BLaER1 treated with 17β-estradiol and CSF1 and Interleukin-3, amounts not matched to agents 10 nM and 100 nM (cell line): Measurements from ENCODE around the gene TEX19.

ENCODE experiments used
- H3K27ac ChIP-seq, 11 experiments: shearing (Covaris generic); formaldehyde crosslinking; 2 replicates each; pipeline ENCODE4 v1.8.1; 2022
- H3K27me3 ChIP-seq, 11 experiments: shearing (Covaris generic); formaldehyde crosslinking; 2 replicates each; pipeline ENCODE4 v1.8.1; 2022
- H3K36me3 ChIP-seq, 11 experiments: shearing (Covaris generic); formaldehyde crosslinking; 2 replicates each; pipeline ENCODE4 v1.8.1; 2022
- H3K4me1 ChIP-seq, 10 experiments: shearing (Covaris generic); formaldehyde crosslinking; 2 replicates each; pipeline ENCODE4 v1.8.1; 2022
- H3K4me2 ChIP-seq, 11 experiments: shearing (Covaris generic); formaldehyde crosslinking; 2 replicates each; pipeline ENCODE4 v1.8.1; 2022
- H3K4me3 ChIP-seq, 10 experiments: shearing (Covaris generic); formaldehyde crosslinking; 2 replicates each; pipeline ENCODE4 v1.8.1; 2022
- H3K9ac ChIP-seq, 11 experiments: shearing (Covaris generic); formaldehyde crosslinking; 2 replicates each; pipeline ENCODE4 v1.8.1; 2022
- H3K9me3 ChIP-seq, 11 experiments: shearing (Covaris generic); formaldehyde crosslinking; replicated peaks in 1 of 11; 2 replicates each; pipeline ENCODE4 v1.8.1; 2022
- H4K20me1 ChIP-seq, 11 experiments: shearing (Covaris generic); formaldehyde crosslinking; 2 replicates each; pipeline ENCODE4 v1.8.1; 2022
- Cebpa-rat ChIP-seq, 11 experiments: shearing (Covaris generic); IDR thresholded peaks; 2 replicates each; pipeline ENCODE4 v1.8.1; 2022

Gene TEX19

DNA sequence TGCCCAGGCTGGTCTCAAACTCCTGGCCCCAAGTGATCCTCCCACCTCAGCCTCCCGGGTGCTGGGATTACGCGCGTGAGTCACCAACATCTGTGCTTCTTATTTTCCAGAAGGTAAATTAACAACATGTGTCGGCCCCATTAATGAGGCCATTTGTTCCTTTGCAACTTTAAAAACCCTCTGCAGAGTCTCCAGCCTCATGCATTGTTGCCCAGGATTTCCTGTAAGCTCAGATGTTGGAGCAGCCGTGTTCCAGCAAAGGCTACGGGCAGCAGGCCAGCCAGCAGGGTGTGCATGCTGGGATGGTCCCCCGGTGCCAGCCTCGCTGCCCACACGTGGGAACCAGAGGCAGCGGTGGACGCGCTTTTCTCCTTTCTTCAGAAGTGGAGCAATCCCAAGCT lies 40.0 kb downstream of the TEX19 start:
- H3K4me2 ChIP-seq: peak overlapping the region; percentile 73 to 94 (median 84)
- H3K27ac ChIP-seq: 0 out of 22 replicates have a peak overlapping the region, but pooled peaks of 1 of the 11 experiments have one; percentile 55
- TF ChIP-seq Cebpa-rat (IDR thresholded peaks at IDR 0.05): no peak
- H3K36me3 ChIP-seq: peaks cover 15 to 34% (median 26%) of the 10 kb centered on the region in 11 experiments
- peaks cover 10 to 81% (median 50%) of the 10 kb centered on the region in 11 experiments; a peak in 20 of 22 replicates for H4K20me1 ChIP-seq
- H3K4me3 ChIP-seq: no peak overlapping the region
- peaks cover 42 to 57% (median 50%) of the 10 kb centered on the region in 10 experiments for H3K4me1 ChIP-seq
- H3K9me3 ChIP-seq: no peaks in the 10 kb centered on the region
- H3K9ac ChIP-seq: peak overlapping the region in 2 of 11 experiments; percentile 3 to 15; a peak in 2 of 22 replicates
- H3K27me3 ChIP-seq: peaks cover 18 to 48% (median 35%) of the 10 kb centered on the region in 11 experiments; a peak in 21 of 22 replicates

DNA sequence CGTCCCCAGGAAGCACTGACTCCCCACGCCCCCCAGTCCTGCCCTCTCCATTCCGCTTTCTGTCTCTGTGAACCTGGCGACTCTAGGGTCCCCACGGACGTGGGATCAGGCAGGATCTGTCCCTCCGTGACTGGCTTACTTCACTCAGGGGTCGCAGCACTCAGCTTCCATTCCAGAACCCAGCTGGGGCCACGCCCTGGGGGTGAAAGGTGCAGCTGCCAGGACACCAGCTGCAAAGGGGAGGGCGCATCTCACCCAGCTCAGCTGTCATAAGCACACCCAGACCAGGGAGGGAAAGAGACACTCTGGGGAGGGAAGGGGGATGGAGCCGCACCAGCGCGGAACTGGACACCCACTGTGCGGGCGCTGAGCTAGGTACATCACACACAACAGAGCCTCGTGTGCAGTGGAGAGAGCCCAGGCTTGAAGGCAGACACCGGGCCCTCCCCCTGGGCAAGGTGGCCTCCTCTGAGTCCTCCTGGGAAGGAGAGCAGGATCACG lies 40.6 kb downstream of the TEX19 start:
- peaks cover 19 to 40% (median 30%) of the 10 kb centered on the region in 11 experiments for H3K36me3 ChIP-seq
- H3K4me3 ChIP-seq: 0 out of 20 replicates have a peak overlapping the region, but pooled peaks of 1 of the 10 experiments have one; percentile 20
- H4K20me1 ChIP-seq: peaks cover 10 to 79% (median 47%) of the 10 kb centered on the region in 11 experiments; a peak in 20 of 22 replicates
- peaks cover 16 to 42% (median 32%) of the 10 kb centered on the region in 11 experiments; a peak in 21 of 22 replicates for H3K27me3 ChIP-seq
- peak overlapping the region in 7 of 11 experiments; percentile 15 to 58 (median 39); a peak in 11 of 22 replicates for H3K27ac ChIP-seq
- H3K4me2 ChIP-seq: peak overlapping the region; percentile 73 to 94 (median 84)
- H3K4me1 ChIP-seq: peaks cover 36 to 51% (median 44%) of the 10 kb centered on the region in 10 experiments
- no peak for TF ChIP-seq Cebpa-rat (IDR thresholded peaks at IDR 0.05)
- H3K9ac ChIP-seq: peak overlapping the region in 4 of 11 experiments; percentile 10 to 24 (median 20); a peak in 3 of 22 replicates
- no peaks in the 10 kb centered on the region for H3K9me3 ChIP-seq

DNA sequence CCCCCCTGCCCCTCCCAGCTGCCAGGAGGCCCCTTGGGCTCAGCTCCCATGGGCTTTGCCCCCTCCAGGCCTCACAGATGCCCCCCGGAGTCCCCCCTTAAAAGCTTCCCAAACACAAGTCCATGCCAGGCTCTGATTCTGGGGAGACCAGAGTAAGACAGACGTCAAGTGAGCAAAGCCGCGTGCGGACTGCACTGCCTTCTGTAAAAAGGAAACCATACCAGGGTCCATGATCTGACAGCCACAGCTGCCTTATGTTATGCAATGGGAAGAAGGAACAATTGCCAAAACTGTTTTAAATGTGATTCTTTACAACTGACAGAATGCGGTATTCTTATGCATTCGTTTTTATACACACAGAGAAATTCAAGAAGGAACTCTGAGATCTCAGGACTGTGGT lies 41.2 kb downstream of the TEX19 start:
- Histone ChIP-seq H4K20me1 (peaks cover 10 to 74% (median 41%) of the 10 kb centered on the region in 11 experiments; a peak in 20 of 22 replicates), H3K27ac (peak overlapping the region in 8 of 11 experiments; percentile 15 to 58 (median 44); a peak in 12 of 22 replicates), H3K27me3 (peaks cover 10 to 36% (median 30%) of the 10 kb centered on the region in 11 experiments; a peak in 21 of 22 replicates), H3K9ac (peak overlapping the region in 5 of 11 experiments; percentile 0 to 24 (median 15); a peak in 2 of 22 replicates), H3K9me3 (no peaks in the 10 kb centered on the region), H3K4me1 (peaks cover 30 to 45% (median 39%) of the 10 kb centered on the region in 10 experiments), H3K4me3 (0 out of 20 replicates have a peak overlapping the region, but pooled peaks of 1 of the 10 experiments have one; percentile 20), H3K36me3 (peaks cover 19 to 45% (median 32%) of the 10 kb centered on the region in 11 experiments), H3K4me2 (peak overlapping the region; percentile 73 to 94 (median 84))
- TF ChIP-seq Cebpa-rat (IDR thresholded peaks at IDR 0.05): peak in 3 of 11 experiments; percentile 19 to 56 (median 30); a peak in 2 of 22 replicates

GRCh38 chr17:82400830-82401229 lies 41.8 kb downstream of the TEX19 start:
- Histone ChIP-seq H3K4me2 (peak overlapping the region; percentile 73 to 94 (median 84)), H3K36me3 (peaks cover 19 to 48% (median 35%) of the 10 kb centered on the region in 11 experiments), H3K4me1 (peaks cover 30 to 44% (median 37%) of the 10 kb centered on the region in 10 experiments), H3K27ac (peak overlapping the region in 7 of 11 experiments; percentile 6 to 58 (median 48); a peak in 14 of 22 replicates), H3K4me3 (peak overlapping the region in 3 of 10 experiments; percentile 4 to 28 (median 20); a peak in 3 of 20 replicates), H3K9me3 (no peaks in the 10 kb centered on the region), H3K9ac (peak overlapping the region in 7 of 11 experiments; percentile 0 to 62 (median 34); a peak in 7 of 22 replicates), H4K20me1 (peaks cover 10 to 72% (median 42%) of the 10 kb centered on the region in 11 experiments; a peak in 20 of 22 replicates), H3K27me3 (peaks cover 10 to 36% (median 27%) of the 10 kb centered on the region in 11 experiments; a peak in 21 of 22 replicates)
- TF ChIP-seq Cebpa-rat (IDR thresholded peaks at IDR 0.05): no peak

GRCh38 chr17:82402865-82403264 lies 43.8 kb downstream of the TEX19 start:
- peaks cover 24 to 59% (median 38%) of the 10 kb centered on the region in 11 experiments for H3K36me3 ChIP-seq
- H3K4me3 ChIP-seq: no peak overlapping the region
- peaks cover 15 to 78% (median 46%) of the 10 kb centered on the region in 11 experiments; a peak in 19 of 22 replicates for H4K20me1 ChIP-seq
- no peaks in the 10 kb centered on the region for H3K9me3 ChIP-seq
- H3K9ac ChIP-seq: no peak overlapping the region
- no peak overlapping the region for H3K4me2 ChIP-seq
- peaks cover 30 to 47% (median 43%) of the 10 kb centered on the region in 10 experiments for H3K4me1 ChIP-seq
- TF ChIP-seq Cebpa-rat (IDR thresholded peaks at IDR 0.05): no peak
- no peak overlapping the region for H3K27ac ChIP-seq
- peaks cover 10 to 20% (median 15%) of the 10 kb centered on the region in 11 experiments; a peak in 21 of 22 replicates for H3K27me3 ChIP-seq

DNA sequence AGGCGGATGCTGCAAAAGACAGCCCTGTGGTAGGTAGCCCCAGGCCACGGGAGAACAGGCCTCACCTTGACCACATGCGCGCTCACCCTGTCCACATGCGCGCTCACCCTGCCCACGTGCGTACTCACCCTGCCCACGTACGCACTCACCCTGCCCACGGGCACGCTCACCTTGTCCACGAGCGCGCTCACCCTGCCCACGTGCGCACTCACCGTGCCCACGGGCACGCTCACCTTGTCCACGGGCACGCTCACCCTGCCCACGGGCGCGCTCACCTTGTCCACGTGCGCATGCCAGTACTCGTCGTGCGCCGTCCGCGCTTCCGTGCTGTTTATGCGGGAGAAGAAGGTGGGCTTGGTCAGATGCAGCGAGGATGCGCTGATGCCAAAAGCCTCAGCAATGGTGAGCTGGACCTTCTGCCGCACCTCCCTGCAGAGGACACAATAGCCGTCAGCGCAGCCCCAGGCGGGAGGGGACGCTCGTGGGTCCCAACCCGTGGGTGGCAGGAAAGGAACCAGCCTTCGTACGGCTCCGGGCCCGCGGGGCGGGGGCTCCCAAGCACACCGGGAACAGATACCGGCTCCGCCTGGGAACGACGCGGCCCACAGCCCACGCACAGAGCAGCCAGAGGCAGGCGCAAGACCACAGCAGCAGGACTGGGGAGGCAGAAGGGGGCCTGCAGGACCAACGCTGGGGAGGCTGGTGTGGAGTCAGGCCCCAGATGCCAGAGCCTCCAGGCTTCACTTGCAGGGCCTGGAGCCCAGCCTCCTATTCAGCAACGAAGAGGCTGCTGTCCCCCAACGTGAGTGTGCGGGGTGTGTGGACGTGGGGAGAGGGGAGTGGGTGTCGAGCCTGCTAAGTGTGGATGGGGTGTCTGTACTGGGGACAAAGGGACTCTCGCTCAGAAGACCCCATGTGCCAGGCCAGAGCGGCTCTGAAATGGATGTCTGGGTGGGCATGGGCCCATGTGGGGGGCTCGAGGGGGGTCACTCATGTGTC lies 44.9 kb downstream of the TEX19 start:
- H3K9me3 ChIP-seq: no peaks in the 10 kb centered on the region
- peaks cover 24 to 81% (median 52%) of the 10 kb centered on the region in 11 experiments; a peak in 21 of 22 replicates for H4K20me1 ChIP-seq
- peaks cover 34 to 58% (median 49%) of the 10 kb centered on the region in 10 experiments for H3K4me1 ChIP-seq
- H3K27ac ChIP-seq: no peak overlapping the region
- TF ChIP-seq Cebpa-rat (IDR thresholded peaks at IDR 0.05): no peak
- H3K4me3 ChIP-seq: no peak overlapping the region
- H3K9ac ChIP-seq: no peak overlapping the region
- H3K27me3 ChIP-seq: peaks cover 10 to 15% (median 12%) of the 10 kb centered on the region in 11 experiments; a peak in 21 of 22 replicates
- no peak overlapping the region for H3K4me2 ChIP-seq
- peaks cover 28 to 61% (median 43%) of the 10 kb centered on the region in 11 experiments for H3K36me3 ChIP-seq

DNA sequence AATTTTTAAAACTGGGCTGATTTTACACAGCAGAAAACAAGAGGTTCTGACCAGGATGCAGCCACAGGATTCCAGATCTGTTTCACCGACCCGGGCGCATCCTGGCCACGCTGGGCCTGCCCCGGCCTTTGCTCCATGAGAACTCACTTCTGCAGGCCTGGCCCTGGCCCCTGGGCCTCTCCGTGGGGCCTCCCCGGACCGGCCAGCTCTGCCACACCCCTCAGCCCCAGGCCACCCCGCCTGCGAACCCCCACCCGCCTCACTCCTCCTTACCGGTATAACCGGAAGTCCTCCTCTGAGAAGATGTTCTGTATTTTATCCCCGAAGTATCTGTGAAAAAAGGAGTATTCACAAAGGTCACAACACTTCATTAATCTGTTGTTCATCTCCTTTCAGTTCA lies 46.0 kb downstream of the TEX19 start:
- TF ChIP-seq Cebpa-rat (IDR thresholded peaks at IDR 0.05): no peak
- peaks cover 0 to 4% (median 2%) of the 10 kb centered on the region in 11 experiments; a peak in 14 of 22 replicates for H3K27me3 ChIP-seq
- H3K36me3 ChIP-seq: peaks cover 29 to 65% (median 46%) of the 10 kb centered on the region in 11 experiments
- peaks cover 29 to 50% (median 40%) of the 10 kb centered on the region in 10 experiments for H3K4me1 ChIP-seq
- no peak overlapping the region for H3K4me2 ChIP-seq
- peaks cover 19 to 81% (median 52%) of the 10 kb centered on the region in 11 experiments; a peak in 21 of 22 replicates for H4K20me1 ChIP-seq
- H3K9ac ChIP-seq: no peak overlapping the region
- H3K27ac ChIP-seq: no peak overlapping the region
- H3K9me3 ChIP-seq: no peaks in the 10 kb centered on the region
- no peak overlapping the region for H3K4me3 ChIP-seq

- no peak for TF ChIP-seq Cebpa-rat (IDR thresholded peaks at IDR 0.05)
- Histone ChIP-seq H3K27ac (no peak overlapping the region), H4K20me1 (peaks cover 26 to 82% (median 56%) of the 10 kb centered on the region in 11 experiments; a peak in 21 of 22 replicates), H3K9ac (no peak overlapping the region), H3K4me3 (no peak overlapping the region), H3K4me2 (no peak overlapping the region), H3K36me3 (peaks cover 29 to 65% (median 46%) of the 10 kb centered on the region in 11 experiments), H3K9me3 (no peaks in the 10 kb centered on the region), H3K4me1 (peaks cover 22 to 47% (median 38%) of the 10 kb centered on the region in 10 experiments), H3K27me3 (no peaks in the 10 kb centered on the region)
Measured at GRCh38 chr17:82406131-82406671, 47.2 kb downstream of the TEX19 start.
